Testis (tissue), 2 donors: Measurements from ENCODE around the gene FGFBP2.

ENCODE experiments used
- POLR2A ChIP-seq: fragments of 450-650 bp; IDR thresholded peaks from one replicate; pipeline ENCODE4 v1.6.1; 2017; ENCODE audit warnings: antibody characterized with exemption, mild to moderate bottlenecking, moderate library complexity
- TF ChIP-seq, protein P1 (sequence below), 3 experiments: fragments of 450-650 bp in 2 of 3; fragments of 200-600 bp in 1 of 3; sonication (generic) in 1 of 3; IDR thresholded peaks; one replicate each; pipeline ENCODE4 v1.5.1; 2016 to 2019; ENCODE audit warnings: antibody characterized with exemption in 3 of 3, mild to moderate bottlenecking in 2 of 3, moderate library complexity in 1 of 3

DNA sequence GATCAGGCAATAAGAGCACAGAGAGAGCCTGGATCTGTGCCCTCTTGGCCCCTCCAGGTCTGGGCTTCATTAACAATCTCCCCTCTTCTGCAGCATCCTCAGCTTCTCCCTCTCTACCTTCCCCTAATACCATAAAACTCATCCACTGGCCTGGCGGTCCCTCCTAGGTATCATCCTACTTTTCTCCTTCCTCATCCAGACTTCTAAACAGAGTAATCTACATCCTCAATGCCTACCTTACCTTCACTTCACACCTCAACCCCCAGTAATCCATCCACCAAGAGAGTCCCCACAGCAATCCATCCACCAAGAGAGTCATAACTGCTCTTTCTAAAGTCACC, 41.4 kb downstream of the FGFBP2 start:
- TF ChIP-seq, protein P1, sequence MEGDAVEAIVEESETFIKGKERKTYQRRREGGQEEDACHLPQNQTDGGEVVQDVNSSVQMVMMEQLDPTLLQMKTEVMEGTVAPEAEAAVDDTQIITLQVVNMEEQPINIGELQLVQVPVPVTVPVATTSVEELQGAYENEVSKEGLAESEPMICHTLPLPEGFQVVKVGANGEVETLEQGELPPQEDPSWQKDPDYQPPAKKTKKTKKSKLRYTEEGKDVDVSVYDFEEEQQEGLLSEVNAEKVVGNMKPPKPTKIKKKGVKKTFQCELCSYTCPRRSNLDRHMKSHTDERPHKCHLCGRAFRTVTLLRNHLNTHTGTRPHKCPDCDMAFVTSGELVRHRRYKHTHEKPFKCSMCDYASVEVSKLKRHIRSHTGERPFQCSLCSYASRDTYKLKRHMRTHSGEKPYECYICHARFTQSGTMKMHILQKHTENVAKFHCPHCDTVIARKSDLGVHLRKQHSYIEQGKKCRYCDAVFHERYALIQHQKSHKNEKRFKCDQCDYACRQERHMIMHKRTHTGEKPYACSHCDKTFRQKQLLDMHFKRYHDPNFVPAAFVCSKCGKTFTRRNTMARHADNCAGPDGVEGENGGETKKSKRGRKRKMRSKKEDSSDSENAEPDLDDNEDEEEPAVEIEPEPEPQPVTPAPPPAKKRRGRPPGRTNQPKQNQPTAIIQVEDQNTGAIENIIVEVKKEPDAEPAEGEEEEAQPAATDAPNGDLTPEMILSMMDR (IDR thresholded peaks at IDR 0.05), result no peak
- no peak for TF ChIP-seq POLR2A
